Measurements from ENCODE around the gene ADCY3. TPM values are rescaled to one million over a fixed set of nuclear protein-coding genes. Genes with fewer than 3 reads are reported as not detected.

The ADCY3 gene
- 10 to 100 TPM; 52.9 to 62.7 TPM for total RNA-seq

DNA sequence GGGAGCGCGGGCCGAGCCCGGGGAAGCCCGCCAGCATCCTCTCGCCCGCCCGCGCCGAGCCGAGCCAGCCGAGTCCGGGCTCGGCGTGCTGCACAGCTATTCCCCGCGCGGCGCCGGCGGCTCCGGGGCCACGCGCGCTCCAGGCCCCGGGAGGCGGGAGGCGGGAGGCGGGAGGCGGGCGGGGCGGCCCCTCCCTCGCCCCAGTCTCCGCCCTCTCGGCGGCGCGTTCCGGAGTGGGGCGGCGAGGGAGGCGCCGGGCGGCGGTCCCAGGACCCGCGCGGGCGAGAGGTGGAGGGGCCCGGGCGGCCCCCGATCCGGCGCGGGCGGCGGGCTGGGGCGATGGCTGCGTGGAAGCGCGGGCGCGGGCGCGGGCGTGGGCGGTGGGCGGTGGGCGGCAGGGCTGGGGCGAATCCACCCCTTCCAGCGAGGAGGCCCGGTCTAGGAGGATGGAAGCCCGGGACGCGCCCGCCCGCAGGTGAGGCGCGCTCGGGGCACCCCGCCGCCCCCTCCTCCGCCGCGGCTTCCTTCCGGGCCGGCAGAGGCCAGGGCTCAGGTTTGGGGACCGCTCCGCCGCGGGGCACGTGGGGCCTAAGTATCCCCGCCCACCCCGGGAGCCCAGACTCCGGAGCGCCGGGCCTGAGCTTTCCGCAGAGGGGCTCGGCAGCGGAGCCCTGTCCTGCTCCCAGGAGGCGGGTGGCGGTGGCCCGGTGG, at the start of gene ADCY3:
Gene ADCY3, minus strand, starts transcription at position 140 of the 711 bp plus-strand sequence. CDS start 1,250 bp downstream, outside the sequence.
- POLR2A ChIA-PET = no interaction called here
- peak within 1 kb of the TSS; percentile 86 for H3K27ac Mint-ChIP-seq
- H3K4me1 Mint-ChIP-seq (ENCODE audit: low read depth) = peaks cover 35% of the 10 kb centered on the region
- DNase-seq (peak; percentile 73), ATAC-seq (peak; percentile 70)
- peak within 1 kb of the TSS; percentile 94 for H3K4me3 Mint-ChIP-seq
- H3K9me3 Mint-ChIP-seq (ENCODE audit: insufficient read depth) = no peaks in the 10 kb centered on the region
- no peaks in the 10 kb centered on the region for H3K27me3 Mint-ChIP-seq (ENCODE audit: low read depth)
- peaks cover 22% of the 10 kb centered on the region for H3K36me3 Mint-ChIP-seq (ENCODE audit: low read depth)
- CTCF ChIA-PET = no interaction called here

DNA sequence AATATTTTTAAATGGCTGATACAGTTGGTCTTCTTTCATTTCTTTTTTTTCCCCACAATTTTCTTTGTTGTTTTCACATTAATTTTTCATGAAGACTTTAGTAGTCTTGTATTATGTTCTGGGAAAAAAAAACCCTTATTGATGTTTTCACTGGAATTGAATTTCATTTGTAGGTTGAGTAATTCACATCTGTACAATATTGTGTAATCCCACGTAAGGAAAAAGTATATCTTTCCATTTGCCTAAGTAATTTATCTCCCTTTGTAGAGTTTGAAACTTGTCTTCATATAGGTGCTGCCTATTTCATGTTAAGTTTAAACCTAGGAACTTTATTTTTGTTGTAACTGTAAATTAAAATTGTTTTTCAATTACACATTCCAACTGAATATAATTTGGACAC, 49.7 kb upstream of the ADCY3 start:
- Mint-ChIP-seq H3K4me1 (ENCODE audit: low read depth) (peaks cover 15% of the 10 kb centered on the region), H3K36me3 (ENCODE audit: low read depth) (peaks cover 19% of the 10 kb centered on the region), H3K9me3 (ENCODE audit: insufficient read depth) (no peaks in the 10 kb centered on the region), H3K27me3 (ENCODE audit: low read depth) (no peaks in the 10 kb centered on the region), H3K27ac (no peak overlapping the region), H3K4me3 (no peak overlapping the region)
- DNase-seq (no peak), ATAC-seq (no peak)
- ChIA-PET CTCF (no interaction called here), POLR2A (no interaction called here)

DNA sequence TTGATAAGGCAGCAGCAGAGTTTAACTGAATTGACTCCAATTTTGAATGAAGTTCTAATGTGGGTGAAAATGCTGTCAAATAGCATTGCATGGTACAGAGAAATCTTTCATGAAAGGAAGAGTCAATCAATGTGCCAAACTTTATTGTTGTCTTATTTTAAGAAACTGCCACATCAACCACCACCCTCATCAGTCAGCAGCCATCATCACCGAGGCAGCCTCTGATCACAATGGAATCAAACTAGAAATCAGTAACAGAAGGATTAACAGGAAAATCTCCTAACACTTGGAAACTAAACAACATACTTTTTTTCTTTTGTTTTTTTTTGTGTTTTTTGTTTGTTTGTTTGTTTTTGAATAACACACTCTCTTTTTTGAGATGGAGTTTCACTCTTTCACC, 41.9 kb upstream of the ADCY3 start:
- Mint-ChIP-seq H3K4me1 (ENCODE audit: low read depth) (no peaks in the 10 kb centered on the region), H3K4me3 (no peak overlapping the region), H3K27me3 (ENCODE audit: low read depth) (no peaks in the 10 kb centered on the region), H3K36me3 (ENCODE audit: low read depth) (peaks cover 67% of the 10 kb centered on the region), H3K9me3 (ENCODE audit: insufficient read depth) (no peaks in the 10 kb centered on the region), H3K27ac (no peak overlapping the region)
- ChIA-PET CTCF (no interaction called here), POLR2A (no interaction called here)
- ATAC-seq (no peak), DNase-seq (no peak)

DNA sequence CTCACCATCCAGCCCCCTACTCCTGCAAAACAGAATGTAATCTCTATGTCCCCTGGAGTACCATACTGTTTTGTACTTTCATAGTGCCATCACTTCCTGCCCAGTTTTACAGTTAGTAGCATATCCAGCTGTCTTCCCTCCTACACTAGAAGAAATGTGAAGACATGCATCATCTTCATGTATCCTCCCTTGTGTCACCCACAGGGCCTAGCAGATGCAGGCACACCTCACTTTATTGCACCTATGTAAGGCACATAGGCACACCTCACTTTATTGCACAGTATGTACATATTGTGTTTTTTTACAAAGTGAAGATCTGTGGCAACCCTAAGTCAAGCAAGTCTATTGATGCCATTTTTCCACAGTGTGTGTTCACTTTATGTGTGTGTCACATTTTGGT, 39.7 kb upstream of the ADCY3 start:
- DNase-seq (no peak), ATAC-seq (no peak)
- Mint-ChIP-seq H3K9me3 (ENCODE audit: insufficient read depth) (no peaks in the 10 kb centered on the region), H3K4me1 (ENCODE audit: low read depth) (no peaks in the 10 kb centered on the region), H3K27me3 (ENCODE audit: low read depth) (no peaks in the 10 kb centered on the region), H3K27ac (no peak overlapping the region), H3K4me3 (no peak overlapping the region), H3K36me3 (ENCODE audit: low read depth) (peaks cover 73% of the 10 kb centered on the region)
- ChIA-PET POLR2A (no interaction called here), CTCF (interaction anchor here (1.0 kb wide), 1 partner anchor 549 kb away, joined by 3 read pairs; no protein-coding TSS in a partner anchor)

DNA sequence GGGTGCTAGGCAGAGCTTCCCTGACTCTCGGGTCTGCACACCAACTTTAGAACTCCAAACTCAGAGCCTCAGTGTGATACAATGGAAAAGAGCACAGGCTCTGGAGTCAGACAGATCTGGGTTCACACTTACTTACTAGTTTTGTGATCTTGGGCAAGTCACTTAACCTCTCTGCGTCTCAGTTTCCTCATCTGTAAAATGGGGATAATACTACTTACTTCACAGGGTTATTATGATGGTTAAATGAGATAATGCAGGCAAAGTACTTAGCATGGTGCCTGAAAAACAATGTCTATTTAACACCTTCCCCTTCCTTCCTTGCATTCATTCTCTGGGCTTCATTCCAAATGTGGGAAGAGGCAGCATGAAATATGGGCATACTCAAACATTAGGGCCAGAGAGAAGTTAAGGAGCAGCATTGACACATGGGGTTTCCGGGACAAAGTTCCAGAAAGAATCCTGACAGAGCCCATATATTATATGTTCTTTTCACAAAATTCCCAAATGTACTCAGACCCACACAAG, 38.4 kb upstream of the ADCY3 start:
- Mint-ChIP-seq H3K27me3 (ENCODE audit: low read depth) (no peaks in the 10 kb centered on the region), H3K4me3 (no peak overlapping the region), H3K36me3 (ENCODE audit: low read depth) (peaks cover 74% of the 10 kb centered on the region), H3K27ac (no peak overlapping the region), H3K9me3 (ENCODE audit: insufficient read depth) (no peaks in the 10 kb centered on the region), H3K4me1 (ENCODE audit: low read depth) (no peaks in the 10 kb centered on the region)
- no peak for ATAC-seq
- ChIA-PET POLR2A (no interaction called here), CTCF (interaction anchor here (1.0 kb wide), 1 partner anchor 548 kb away, joined by 3 read pairs; no protein-coding TSS in a partner anchor)
- DNase-seq = no peak

DNA sequence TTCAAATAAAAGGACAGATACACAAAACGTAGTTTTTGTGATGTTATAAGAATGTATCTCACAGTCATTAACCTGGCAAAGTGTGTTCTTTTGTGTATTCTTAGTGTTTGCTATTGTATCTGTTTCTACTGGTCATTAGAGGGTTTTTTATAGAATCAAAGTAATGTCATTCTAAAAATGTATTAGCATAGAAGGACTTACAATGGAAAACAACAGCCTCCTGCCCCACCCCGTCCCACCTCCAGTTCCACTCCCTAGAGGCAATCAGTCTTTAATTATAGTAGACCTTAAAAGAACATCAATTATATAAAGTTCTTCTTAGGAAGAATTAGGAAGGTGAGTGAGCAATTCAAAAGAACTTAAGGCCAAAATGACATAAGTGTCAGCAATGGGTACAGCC, 37.9 kb upstream of the ADCY3 start:
- Mint-ChIP-seq H3K27me3 (ENCODE audit: low read depth) (no peaks in the 10 kb centered on the region), H3K27ac (no peak overlapping the region), H3K4me1 (ENCODE audit: low read depth) (no peaks in the 10 kb centered on the region), H3K4me3 (no peak overlapping the region), H3K9me3 (ENCODE audit: insufficient read depth) (no peaks in the 10 kb centered on the region), H3K36me3 (ENCODE audit: low read depth) (peaks cover 70% of the 10 kb centered on the region)
- ATAC-seq = no peak
- ChIA-PET POLR2A (no interaction called here), CTCF (interaction anchor here (0.6 kb wide), 1 partner anchor 191 kb away, joined by 3 read pairs; no protein-coding TSS in a partner anchor)
- DNase-seq = no peak

DNA sequence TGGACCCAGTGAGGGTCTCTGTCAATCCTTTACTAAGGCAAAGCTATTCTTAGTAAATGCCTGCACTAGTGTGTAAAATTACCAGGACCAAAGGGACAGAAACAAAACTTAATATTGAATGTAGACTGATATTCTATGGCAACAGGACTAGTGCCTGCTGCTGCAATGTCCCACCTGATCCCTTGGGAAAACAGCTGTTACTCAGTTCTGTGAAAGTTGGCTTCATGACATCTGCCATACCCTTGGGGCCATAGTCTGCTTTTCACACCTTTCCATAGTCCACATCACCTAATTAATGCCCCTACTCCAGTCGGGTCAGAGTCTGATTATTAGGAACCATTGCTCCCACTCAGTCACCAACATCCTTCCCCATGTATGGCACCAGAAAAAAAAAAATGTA, 37.2 kb upstream of the ADCY3 start:
- Mint-ChIP-seq H3K27ac (no peak overlapping the region), H3K4me1 (ENCODE audit: low read depth) (no peaks in the 10 kb centered on the region), H3K4me3 (no peak overlapping the region), H3K27me3 (ENCODE audit: low read depth) (no peaks in the 10 kb centered on the region), H3K36me3 (ENCODE audit: low read depth) (peaks cover 66% of the 10 kb centered on the region), H3K9me3 (ENCODE audit: insufficient read depth) (no peaks in the 10 kb centered on the region)
- CTCF ChIA-PET = interaction anchor here (0.6 kb wide), 1 partner anchor 190 kb away, joined by 3 read pairs; no protein-coding TSS in a partner anchor
- no peak for DNase-seq
- POLR2A ChIA-PET = no interaction called here
- ATAC-seq = no peak

DNA sequence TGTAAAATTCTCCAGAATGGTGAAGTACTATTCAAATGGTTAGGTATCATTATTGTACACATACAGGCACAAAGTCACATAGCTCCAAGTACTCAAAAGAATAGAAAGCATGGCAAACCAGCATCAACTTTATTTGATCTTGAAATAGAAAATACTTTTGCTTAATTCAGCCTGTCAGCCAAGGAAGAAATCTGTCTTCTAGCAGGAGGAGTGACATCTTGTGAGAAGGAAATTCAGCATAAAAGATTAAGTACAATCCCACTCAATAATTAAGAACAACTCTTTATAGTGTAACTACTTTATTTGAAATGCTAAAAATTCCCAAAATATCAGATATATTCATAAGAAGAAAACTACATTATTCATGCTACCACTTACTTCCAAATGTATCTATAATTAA, 35.9 kb upstream of the ADCY3 start:
- no peak for ATAC-seq
- CTCF ChIA-PET = no interaction called here

DNA sequence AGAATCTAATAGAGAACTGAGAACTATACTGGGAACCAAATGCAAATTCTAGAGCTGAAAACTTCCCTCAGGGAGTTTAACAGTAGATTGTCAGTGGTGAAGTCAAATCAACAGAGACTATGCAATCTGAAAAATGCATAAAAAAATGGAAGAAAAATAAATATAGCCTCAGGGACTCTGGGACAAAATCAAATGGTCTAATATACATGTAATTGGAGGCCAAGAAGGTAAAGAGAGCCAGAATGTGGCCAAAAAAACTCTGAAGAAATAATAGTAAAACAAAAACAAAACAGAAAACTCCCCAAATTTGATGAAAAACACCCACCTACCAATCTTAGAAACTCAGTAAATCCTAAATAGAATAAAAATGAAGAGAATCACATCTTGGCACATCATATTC, 35.2 kb upstream of the ADCY3 start:
- peaks cover 61% of the 10 kb centered on the region for H3K36me3 Mint-ChIP-seq (ENCODE audit: low read depth)
- no peaks in the 10 kb centered on the region for H3K4me1 Mint-ChIP-seq (ENCODE audit: low read depth)
- no peaks in the 10 kb centered on the region for H3K27me3 Mint-ChIP-seq (ENCODE audit: low read depth)
- ATAC-seq (no peak), DNase-seq (no peak)
- no peaks in the 10 kb centered on the region for H3K9me3 Mint-ChIP-seq (ENCODE audit: insufficient read depth)
- H3K4me3 Mint-ChIP-seq = no peak overlapping the region
- ChIA-PET POLR2A (no interaction called here), CTCF (interaction anchor here (1.2 kb wide), 1 partner anchor 18 kb away, joined by 3 read pairs; no protein-coding TSS in a partner anchor)
- no peak overlapping the region for H3K27ac Mint-ChIP-seq

More for the DNA sequence above, 35.9 kb upstream of the ADCY3 start:
- POLR2A ChIA-PET = no interaction called here
- Mint-ChIP-seq H3K4me3 (no peak overlapping the region), H3K9me3 (ENCODE audit: insufficient read depth) (no peaks in the 10 kb centered on the region), H3K4me1 (ENCODE audit: low read depth) (no peaks in the 10 kb centered on the region), H3K27ac (no peak overlapping the region), H3K36me3 (ENCODE audit: low read depth) (peaks cover 65% of the 10 kb centered on the region), H3K27me3 (ENCODE audit: low read depth) (no peaks in the 10 kb centered on the region)
- no peak for DNase-seq

DNA sequence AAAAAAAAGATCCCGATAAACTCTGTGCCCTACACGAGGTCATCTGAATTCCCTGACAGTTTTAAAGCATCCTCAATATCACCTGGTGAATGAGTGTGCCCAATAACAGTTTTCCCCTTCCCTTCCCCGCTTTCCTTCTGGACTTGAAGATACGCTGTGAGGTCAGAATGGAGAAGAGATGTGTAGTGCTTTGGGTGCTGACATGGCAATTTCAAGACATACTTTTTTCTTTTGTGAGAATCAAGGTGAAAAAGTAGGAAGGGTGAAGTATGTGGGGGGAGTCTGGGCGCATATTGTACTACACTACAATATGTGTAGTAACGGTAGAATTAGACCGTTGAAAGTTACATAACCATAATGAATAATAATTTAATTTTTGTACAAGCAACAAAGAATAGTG, 30.1 kb upstream of the ADCY3 start:
- Mint-ChIP-seq H3K4me3 (no peak overlapping the region), H3K36me3 (ENCODE audit: low read depth) (peaks cover 34% of the 10 kb centered on the region), H3K27ac (no peak overlapping the region), H3K27me3 (ENCODE audit: low read depth) (no peaks in the 10 kb centered on the region), H3K9me3 (ENCODE audit: insufficient read depth) (no peaks in the 10 kb centered on the region), H3K4me1 (ENCODE audit: low read depth) (no peaks in the 10 kb centered on the region)
- DNase-seq (no peak), ATAC-seq (no peak)
- CTCF ChIA-PET = no interaction called here
- POLR2A ChIA-PET = no interaction called here

DNA sequence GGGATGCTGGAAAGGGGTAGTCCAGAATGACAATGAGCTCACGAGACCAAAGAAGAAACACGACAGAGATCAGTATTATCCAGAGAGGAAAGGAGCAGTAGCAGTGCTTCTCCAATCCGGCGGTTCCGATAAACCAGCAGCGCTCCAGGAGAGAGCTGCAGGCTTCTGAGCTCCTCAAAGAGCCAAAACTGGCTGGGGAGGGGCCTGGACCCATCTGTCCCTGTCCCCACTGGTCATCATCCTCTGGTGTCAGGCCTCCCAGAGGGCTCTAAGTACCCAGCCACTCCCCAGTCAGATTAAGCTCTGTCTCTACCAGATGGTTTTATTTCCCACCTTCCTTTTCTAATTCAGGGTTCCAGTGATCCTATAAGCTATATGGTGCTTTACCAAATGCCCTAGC, 28.5 kb upstream of the ADCY3 start:
- ATAC-seq (no peak), DNase-seq (no peak)
- Mint-ChIP-seq H3K9me3 (ENCODE audit: insufficient read depth) (no peaks in the 10 kb centered on the region), H3K4me1 (ENCODE audit: low read depth) (no peaks in the 10 kb centered on the region), H3K4me3 (no peak overlapping the region), H3K36me3 (ENCODE audit: low read depth) (peaks cover 21% of the 10 kb centered on the region), H3K27ac (no peak overlapping the region), H3K27me3 (ENCODE audit: low read depth) (no peaks in the 10 kb centered on the region)
- ChIA-PET CTCF (interaction anchor here (0.8 kb wide), 1 partner anchor 539 kb away, joined by 3 read pairs; no protein-coding TSS in a partner anchor), POLR2A (interaction anchor here (0.6 kb wide), 1 partner anchor 45 kb away, joined by 4 read pairs; no protein-coding TSS in a partner anchor)

DNA sequence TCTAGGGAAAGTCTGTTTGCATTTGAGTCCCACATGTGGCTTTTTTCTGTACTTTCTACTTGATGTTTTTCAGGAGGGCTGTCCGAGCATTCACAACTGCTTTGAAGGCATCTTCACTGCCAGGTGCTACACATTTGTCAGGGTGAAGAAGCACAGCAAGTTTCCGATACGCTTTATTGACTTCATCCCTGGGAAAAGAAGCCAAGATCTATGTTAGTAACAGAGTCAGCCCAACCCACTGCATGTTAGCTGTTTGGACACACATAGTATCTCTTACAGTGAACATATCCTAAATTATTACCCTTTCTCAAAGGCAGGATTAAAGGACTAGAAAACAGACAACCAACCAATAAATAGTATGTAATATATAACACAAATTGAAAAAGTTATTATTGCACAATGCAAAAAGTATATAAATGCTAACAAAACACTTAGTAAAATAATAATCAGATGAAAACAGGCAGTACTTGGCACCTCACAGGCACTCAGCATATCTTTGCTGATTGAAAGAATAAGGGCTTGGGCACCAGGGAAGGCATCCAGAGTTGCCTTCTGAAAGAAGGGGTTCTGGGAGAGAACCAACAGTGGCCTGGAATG, 27.6 kb upstream of the ADCY3 start:
- DNase-seq (no peak), ATAC-seq (no peak)
- no peaks in the 10 kb centered on the region for H3K4me1 Mint-ChIP-seq (ENCODE audit: low read depth)
- ChIA-PET CTCF (no interaction called here), POLR2A (interaction anchor here (0.6 kb wide), 1 partner anchor 46 kb away, joined by 4 read pairs; no protein-coding TSS in a partner anchor)
- H3K36me3 Mint-ChIP-seq (ENCODE audit: low read depth) = peaks cover 21% of the 10 kb centered on the region
- H3K4me3 Mint-ChIP-seq = no peak overlapping the region
- no peak overlapping the region for H3K27ac Mint-ChIP-seq
- no peaks in the 10 kb centered on the region for H3K27me3 Mint-ChIP-seq (ENCODE audit: low read depth)
- no peaks in the 10 kb centered on the region for H3K9me3 Mint-ChIP-seq (ENCODE audit: insufficient read depth)
